H1 (cell line): ENCODE data around the gene PLA2G4F. TPM values are rescaled to one million over a fixed set of nuclear protein-coding genes. Genes with fewer than 3 reads are reported as not detected.

Experiments
- CTCF ChIA-PET: fragments of 300-600 bp; sonication (Branson Sonifier 250); formaldehyde crosslinking; loops from one replicate; lab custom pipeline; 2021; ENCODE audit not compliant: partially characterized antibody; lab: Charles Lee
- POLR2A ChIA-PET: fragments of 300-600 bp; sonication (Branson Sonifier 250); formaldehyde crosslinking; loops from one replicate; lab custom pipeline; 2021; ENCODE audit warnings: inconsistent platforms; ENCODE audit not compliant: partially characterized antibody; lab: Charles Lee
- DNase-seq, 2 experiments: peaks; one replicate each; pipeline versions ENCODE4 v3.0.0 to v3.0.0-alpha.2; 2010 to 2022; ENCODE audit warnings: low spot score in 2 of 2, low read depth in 1 of 2, mixed read lengths in 1 of 2
- FAIRE-seq: peaks from 2 replicates; lab custom pipeline; 2011; peaks lifted over from hg19 to GRCh38; lab: Jason Lieb, UNC
- H2AFZ ChIP-seq: 2 replicates; pipeline ENCODE4 v1.8.1; 2012; ENCODE audit warnings: low read length, inconsistent platforms
- H2AK5ac ChIP-seq: 2 replicates; pipeline ENCODE4 v1.6.1; 2013; ENCODE audit warnings: low read depth, low read length
- H2BK120ac ChIP-seq: replicated peaks from 2 replicates; pipeline ENCODE3; 2013; ENCODE audit warnings: low read depth, low read length, inconsistent platforms
- H2BK12ac ChIP-seq: 2 replicates; pipeline ENCODE4 v1.6.1; 2013; ENCODE audit warnings: low read depth, low read length
- H2BK15ac ChIP-seq: 2 replicates; pipeline ENCODE4 v1.6.1; 2013; ENCODE audit warnings: low read length
- H2BK20ac ChIP-seq: 2 replicates; pipeline ENCODE4 v1.6.1; 2013; ENCODE audit warnings: low read length
- H2BK5ac ChIP-seq: 2 replicates; pipeline ENCODE4 v1.6.1; 2013; ENCODE audit warnings: low read depth, low read length
- H3K14ac ChIP-seq: 2 replicates; pipeline ENCODE4 v1.6.1; 2013; ENCODE audit warnings: inconsistent platforms; ENCODE audit not compliant: insufficient read length
- H3K18ac ChIP-seq: 2 replicates; pipeline ENCODE4 v1.6.1; 2013; ENCODE audit warnings: low read length; ENCODE audit errors: extremely low read depth
- H3K23ac ChIP-seq: 2 replicates; pipeline ENCODE4 v1.6.1; 2013; ENCODE audit warnings: inconsistent platforms; ENCODE audit not compliant: insufficient read length
- H3K23me2 ChIP-seq: 2 replicates; pipeline ENCODE4 v1.6.1; 2013; ENCODE audit warnings: low read depth, low read length
- H3K27ac ChIP-seq: 2 replicates; pipeline ENCODE4 v1.6.1; 2011; ENCODE audit warnings: low read depth, low read length, inconsistent platforms
- H3K27me3 ChIP-seq, 4 experiments: replicated peaks in 1 of 4; 1 replicate in 1 of 4; 2 replicates in 3 of 4; pipeline versions ENCODE4 v1.6.1 to v1.8.1; 2011 to 2013; ENCODE audit warnings: low read length in 3 of 4, mild to moderate bottlenecking in 3 of 4, inconsistent platforms in 2 of 4, mixed read lengths in 2 of 4, moderate library complexity in 1 of 4; ENCODE audit not compliant: control insufficient read depth in 3 of 4, insufficient read depth in 3 of 4; ENCODE audit errors: extremely low read depth in 1 of 4
- H3K36me3 ChIP-seq, 4 experiments: 2 replicates each; pipeline versions ENCODE4 v1.6.1 to v1.8.1; 2011 to 2013; ENCODE audit warnings: mild to moderate bottlenecking in 4 of 4, low read length in 3 of 4, moderate library complexity in 2 of 4, control low read depth in 1 of 4, inconsistent platforms in 1 of 4; ENCODE audit not compliant: insufficient read depth in 4 of 4, control insufficient read depth in 2 of 4
- H3K4ac ChIP-seq: replicated peaks from 2 replicates; pipeline ENCODE3; 2013; ENCODE audit warnings: low read length, low read depth, mixed read lengths, inconsistent platforms; ENCODE audit not compliant: insufficient read length
- H3K4me1 ChIP-seq, 4 experiments: replicated peaks in 1 of 4; 1 replicate in 1 of 4; 2 replicates in 3 of 4; pipeline versions ENCODE4 v1.6.1 to v1.8.1; 2011 to 2013; ENCODE audit warnings: low read length in 3 of 4, inconsistent platforms in 2 of 4, mixed read lengths in 1 of 4; ENCODE audit not compliant: insufficient read depth in 4 of 4, control insufficient read depth in 3 of 4
- H3K4me2 ChIP-seq, 2 experiments: 2 replicates each; pipeline versions ENCODE4 v1.6.1 to v1.8.1; 2011 to 2013; ENCODE audit warnings: low read depth in 2 of 2, low read length in 2 of 2, control low read depth in 1 of 2, inconsistent platforms in 1 of 2, mild to moderate bottlenecking in 1 of 2; ENCODE audit not compliant: insufficient read depth in 1 of 2
- H3K4me3 ChIP-seq, 4 experiments: fragments of 200-600, 300-600 bp in 1 of 4; sonication (generic), shearing (Covaris generic), sonication (Bioruptor Twin) in 1 of 4; 2 replicates each; pipeline versions ENCODE4 v1.5.1 to v1.8.1; 2011 to 2016; ENCODE audit warnings: low read length in 4 of 4, low read depth in 3 of 4, control low read depth in 2 of 4, inconsistent platforms in 2 of 4, mild to moderate bottlenecking in 2 of 4, mixed read lengths in 1 of 4, moderate library complexity in 1 of 4; ENCODE audit not compliant: insufficient read depth in 2 of 4; ENCODE audit errors: extremely low read depth in 1 of 4
- H3K56ac ChIP-seq: replicated peaks from 2 replicates; pipeline ENCODE3; 2013; ENCODE audit warnings: low read depth, mild to moderate bottlenecking, mixed read lengths, low read length, inconsistent platforms; ENCODE audit not compliant: insufficient read length
- H3K79me1 ChIP-seq: 2 replicates; pipeline ENCODE4 v1.6.1; 2013; ENCODE audit warnings: low read depth, low read length, control low read depth
- H3K79me2 ChIP-seq, 2 experiments: 2 replicates each; pipeline versions ENCODE4 v1.6.1 to v1.8.1; 2012 to 2013; ENCODE audit warnings: low read length in 2 of 2, mild to moderate bottlenecking in 2 of 2, inconsistent platforms in 1 of 2; ENCODE audit not compliant: insufficient read depth in 2 of 2, control insufficient read depth in 1 of 2
- H3K9ac ChIP-seq, 4 experiments: replicated peaks in 1 of 4; 1 replicate in 1 of 4; 2 replicates in 3 of 4; pipeline versions ENCODE4 v1.6.1 to v1.8.1; 2011 to 2013; ENCODE audit warnings: low read depth in 3 of 4, low read length in 3 of 4, control low read depth in 2 of 4, mild to moderate bottlenecking in 2 of 4, moderate library complexity in 2 of 4, inconsistent platforms in 1 of 4; ENCODE audit errors: extremely low read depth in 1 of 4
- H3K9me3 ChIP-seq, 2 experiments: 2 replicates each; pipeline versions ENCODE4 v1.6.1 to v1.8.1; 2012 to 2013; ENCODE audit warnings: mild to moderate bottlenecking in 2 of 2, moderate library complexity in 2 of 2, control low read depth in 1 of 2, inconsistent platforms in 1 of 2, low read depth in 1 of 2, low read length in 1 of 2, mixed read lengths in 1 of 2; ENCODE audit not compliant: insufficient read depth in 2 of 2
- H4K20me1 ChIP-seq, 2 experiments: replicated peaks in 1 of 2; 2 replicates each; pipeline versions ENCODE3 to v1.8.1; 2011 to 2013; ENCODE audit warnings: inconsistent platforms in 2 of 2, low read length in 2 of 2, mild to moderate bottlenecking in 1 of 2; ENCODE audit not compliant: insufficient read depth in 2 of 2, control insufficient read depth in 1 of 2
- H4K5ac ChIP-seq: 2 replicates; pipeline ENCODE4 v1.6.1; 2013; ENCODE audit warnings: low read length, low read depth, mixed read lengths, inconsistent platforms; ENCODE audit not compliant: insufficient read length
- H4K8ac ChIP-seq: 2 replicates; pipeline ENCODE4 v1.8.0; 2013; ENCODE audit warnings: mild to moderate bottlenecking, moderate library complexity, low read length, inconsistent platforms; ENCODE audit not compliant: insufficient read depth; ENCODE audit errors: extremely low read depth
- H4K91ac ChIP-seq: replicated peaks from 2 replicates; pipeline ENCODE3; 2013; ENCODE audit warnings: low read length, mixed read lengths, inconsistent platforms; ENCODE audit not compliant: insufficient read length
- BACH1 ChIP-seq: IDR thresholded peaks from 2 replicates; pipeline ENCODE4 v1.6.1; 2012; ENCODE audit warnings: low read length, improper control_type of control experiment
- E2F6 ChIP-seq: IDR thresholded peaks from 2 replicates; pipeline ENCODE4 v1.6.1; 2012; ENCODE audit warnings: inconsistent platforms
- GABPA ChIP-seq: IDR thresholded peaks from 2 replicates; pipeline ENCODE4 v1.6.1; 2011; ENCODE audit warnings: mild to moderate bottlenecking, low read length, moderate library complexity, borderline replicate concordance; ENCODE audit not compliant: insufficient read depth
- HDAC2 ChIP-seq, 2 experiments: fragments of 300-600 bp in 1 of 2; sonication (generic) in 1 of 2; IDR thresholded peaks; 2 replicates each; pipeline ENCODE4 v1.6.1; 2011 to 2012; ENCODE audit warnings: low read depth in 2 of 2, low read length in 2 of 2, mild to moderate bottlenecking in 2 of 2, moderate library complexity in 2 of 2, borderline replicate concordance in 1 of 2, inconsistent platforms in 1 of 2
- KDM4A ChIP-seq: IDR thresholded peaks from one replicate; pipeline ENCODE4 v1.7.1; 2012; ENCODE audit warnings: low read depth, mild to moderate bottlenecking, moderate library complexity, low read length, inconsistent platforms; ENCODE audit not compliant: severe bottlenecking
- RBBP5 ChIP-seq: IDR thresholded peaks from 2 replicates; pipeline ENCODE4 v1.7.1; 2012; ENCODE audit warnings: low read depth, mild to moderate bottlenecking, inconsistent platforms, low read length, moderate library complexity, borderline replicate concordance
- SIRT6 ChIP-seq: IDR thresholded peaks from one replicate; pipeline ENCODE4 v1.7.1; 2012; ENCODE audit warnings: low read length, inconsistent platforms
- WGBS, 2 experiments: shearing (Covaris generic) in 1 of 2; methylation state at CpG; one replicate each; pipeline versions ENCODE4 v1.1.6 to v1.1.7; 2013 to 2015; ENCODE audit warnings: low lambda C conversion rate in 2 of 2, mixed read lengths in 2 of 2, inconsistent platforms in 1 of 2, low coverage in 1 of 2, missing lambda C conversion rate in 1 of 2; ENCODE audit not compliant: insufficient replicate concordance in 2 of 2, insufficient coverage in 1 of 2, insufficient read length in 1 of 2; ENCODE audit errors: extremely low coverage in 1 of 2, missing lambda C conversion rate in 1 of 2; 5-methylcytosine and 5-hydroxymethylcytosine counted together
- polyA plus RNA-seq, 7 experiments: library from polyadenylated mRNA; depleted of rRNA in 3 of 7; stranded (reverse) in 5 of 7; unstranded in 2 of 7; fragments of >200 nt in 5 of 7; fragments of 200-250 nt in 2 of 7; gene quantifications; 1 replicate in 5 of 7; 2 replicates in 1 of 7; 4 replicates in 1 of 7; pipeline versions ENCODE4 v1.2.1 to v1.2.3, GENCODE V29; 2011 to 2013; ENCODE audit warnings: missing spikeins in 2 of 7, mixed read lengths in 2 of 7
- total RNA-seq: library from RNA; stranded (reverse); fragmentation: NEBNext Ultra II Directional; extraction: Animal tissue kit (Norgen Biotek cat#: 25700); gene quantifications from 2 replicates; pipeline ENCODE4 v1.2.1, GENCODE V29; 2021

Gene PLA2G4F
- total and polyA plus RNA-seq, 2 of the 8 experiments (the other 6 are each of a cell fraction or from before 2014, with no cell fraction given), result not detected

GRCh38 chr15:42157981-42158765 lies 1.7 kb upstream of the PLA2G4F start:
- H3K23ac ChIP-seq, result no peak overlapping the region
- H3K9ac ChIP-seq, result no peak overlapping the region
- no peaks in the 10 kb centered on the region for H3K79me2 ChIP-seq
- H3K4me3 ChIP-seq, result no peak overlapping the region
- peaks cover 1 to 6% of the 10 kb centered on the region in 2 experiments for H4K20me1 ChIP-seq
- DNase-seq (no peak), FAIRE-seq (no peak)
- H2BK15ac ChIP-seq, result no peak overlapping the region
- no peaks in the 10 kb centered on the region for H3K79me1 ChIP-seq
- H2AFZ ChIP-seq, result no peak overlapping the region
- CTCF ChIA-PET, result no interaction called here
- H2AK5ac ChIP-seq, result no peak overlapping the region
- peaks cover 9 to 29% (median 22%) of the 10 kb centered on the region in 4 experiments for H3K36me3 ChIP-seq
- H3K9me3 ChIP-seq, result no peaks in the 10 kb centered on the region
- H4K91ac ChIP-seq, result no peak overlapping the region
- H3K18ac ChIP-seq, result no peak overlapping the region
- H3K4ac ChIP-seq, result no peak overlapping the region
- H4K5ac ChIP-seq, result no peak overlapping the region
- H2BK20ac ChIP-seq, result no peak overlapping the region
- H3K4me2 ChIP-seq, result no peak overlapping the region
- H3K27me3 ChIP-seq, result no peaks in the 10 kb centered on the region
- H3K23me2 ChIP-seq, result no peaks in the 10 kb centered on the region
- no peaks in the 10 kb centered on the region; a peak in 1 of 7 replicates for H3K4me1 ChIP-seq
- no peak overlapping the region for H2BK5ac ChIP-seq
- WGBS, 2 experiments, result 91% methylated on average over 8 of the region's 8 CpGs; no CpG with 5 or more reads in 1 of the 2 experiments
- no peak overlapping the region for H4K8ac ChIP-seq
- no peak overlapping the region; the same call in 1 of the 2 replicates for H3K27ac ChIP-seq
- H2BK120ac ChIP-seq, result no peak overlapping the region
- POLR2A ChIA-PET, result no interaction called here
- H3K14ac ChIP-seq, result no peak overlapping the region
- no peak overlapping the region for H2BK12ac ChIP-seq
- H3K56ac ChIP-seq, result no peak overlapping the region
- TF ChIP-seq E2F6 (no peak), RBBP5 (no peak), GABPA (no peak), BACH1 (no peak), HDAC2 (IDR thresholded peaks at IDR 0.05; ENCODE audit: borderline replicate concordance in 1 of 2, low read depth in 2 of 2, low read length in 2 of 2) (no peak), KDM4A (no peak), SIRT6 (no peak)
